ENCODE results near the gene FHAD1. TPM values are rescaled to one million over a fixed set of nuclear protein-coding genes. Genes with fewer than 3 reads are reported as not detected.

FHAD1 gene
- total and polyA plus RNA-seq, 11 donors, result 0.06 to 1.1 (median 0.12) TPM; not detected in 4

Other genes with a start within 250 kb of the FHAD1 start
- 1 to 10 TPM; 2.0 to 9.5 (median 3.8) TPM for gene TMEM51, start 93.5 kb upstream of the FHAD1 start, total RNA-seq
- 1 to 10 TPM; 3.5 to 3.8 TPM for gene TMEM51, start 93.5 kb upstream of the FHAD1 start, polyA plus RNA-seq
- gene EFHD2, start 162.7 kb downstream of the FHAD1 start, total RNA-seq, result 10 to 100 TPM; 11.2 to 52.2 (median 15.8) TPM
- gene EFHD2, start 162.7 kb downstream of the FHAD1 start, polyA plus RNA-seq, result 10 to 100 TPM; 13.9 to 20.3 TPM
- 1 to 10 TPM in 3 of 9 donors, under 1 TPM in 1, not detected in 5; 0.96 to 1.8 (median 1.5) TPM for gene CTRC, start 191.2 kb downstream of the FHAD1 start, total RNA-seq
- gene CTRC, start 191.2 kb downstream of the FHAD1 start, polyA plus RNA-seq, result not detected
- 1 to 10 TPM in 1 of 9 donors, under 1 TPM in 4, not detected in 4; 0.76 to 1.0 (median 0.84) TPM for gene CELA2A, start 209.5 kb downstream of the FHAD1 start, total RNA-seq
- gene CELA2A, start 209.5 kb downstream of the FHAD1 start, polyA plus RNA-seq, result not detected
- not detected for gene CELA2B, start 228.9 kb downstream of the FHAD1 start, total RNA-seq
- not detected for gene CELA2B, start 228.9 kb downstream of the FHAD1 start, polyA plus RNA-seq